Astrocyte (in vitro differentiated cells and primary cell): ENCODE measurements around the gene HGFAC. TPM values are rescaled to one million over a fixed set of nuclear protein-coding genes. Genes with fewer than 3 reads are reported as not detected.
A peak's percentile ranks its signal among the peaks of the same experiment; 100 is the strongest.

Experiments
- DNase-seq: peaks from one replicate; pipeline ENCODE4 v3.0.0-alpha.2; 2010; ENCODE audit warnings: low read depth
- FAIRE-seq: peaks from 2 replicates; lab custom pipeline; 2011; peaks lifted over from hg19 to GRCh38; lab: Jason Lieb, UNC
- H2AFZ ChIP-seq: 2 replicates; pipeline ENCODE4 v1.6.0; 2012; ENCODE audit warnings: low read depth, low read length, inconsistent platforms
- H3K27ac ChIP-seq: 2 replicates; pipeline ENCODE4 v1.5.1; 2011; ENCODE audit warnings: low read depth, low read length, inconsistent platforms
- H3K27me3 ChIP-seq: 2 replicates; pipeline ENCODE4 v1.6.0; 2011; ENCODE audit warnings: low read length, inconsistent platforms; ENCODE audit not compliant: insufficient read depth
- H3K36me3 ChIP-seq: 2 replicates; pipeline ENCODE4 v1.5.1; 2011; ENCODE audit warnings: low read length, inconsistent platforms; ENCODE audit not compliant: insufficient read depth
- H3K4me1 ChIP-seq: 2 replicates; pipeline ENCODE4 v1.5.1; 2011; ENCODE audit warnings: low read length, inconsistent platforms; ENCODE audit not compliant: insufficient read depth
- H3K4me2 ChIP-seq: 2 replicates; pipeline ENCODE4 v1.6.0; 2012; ENCODE audit warnings: low read length, inconsistent platforms
- H3K4me3 ChIP-seq: 2 replicates; pipeline ENCODE4 v1.5.1; 2011; ENCODE audit warnings: low read depth, mild to moderate bottlenecking, low read length, inconsistent platforms; ENCODE audit not compliant: insufficient read depth
- H3K79me2 ChIP-seq: 2 replicates; pipeline ENCODE4 v1.6.0; 2012; ENCODE audit warnings: mild to moderate bottlenecking, low read length, inconsistent platforms; ENCODE audit not compliant: insufficient read depth
- H3K9ac ChIP-seq: 2 replicates; pipeline ENCODE4 v1.6.0; 2012; ENCODE audit warnings: mild to moderate bottlenecking, low read length, inconsistent platforms
- H3K9me3 ChIP-seq: 2 replicates; pipeline ENCODE4 v1.5.1; 2012; ENCODE audit warnings: low read depth, mild to moderate bottlenecking, low read length, inconsistent platforms; ENCODE audit not compliant: insufficient read depth
- H4K20me1 ChIP-seq: 2 replicates; pipeline ENCODE4 v1.6.0; 2012; ENCODE audit warnings: low read length, inconsistent platforms; ENCODE audit not compliant: insufficient read depth
- H3K27ac Mint-ChIP-seq: one replicate; pipeline ENCODE4 v1.8.0; 2021; ENCODE audit warnings: mild to moderate bottlenecking, mixed read lengths; ENCODE audit not compliant: unreplicated experiment
- H3K27me3 Mint-ChIP-seq: one replicate; pipeline ENCODE4 v1.8.0; 2021; ENCODE audit warnings: low read depth, mixed read lengths; ENCODE audit not compliant: unreplicated experiment
- H3K36me3 Mint-ChIP-seq: one replicate; pipeline ENCODE4 v1.8.0; 2021; ENCODE audit warnings: low read depth, mixed read lengths; ENCODE audit not compliant: unreplicated experiment
- H3K4me1 Mint-ChIP-seq: one replicate; pipeline ENCODE4 v1.8.0; 2021; ENCODE audit warnings: low read depth, mixed read lengths; ENCODE audit not compliant: unreplicated experiment
- H3K4me3 Mint-ChIP-seq: one replicate; pipeline ENCODE4 v1.8.0; 2021; ENCODE audit warnings: mild to moderate bottlenecking, moderate library complexity, mixed read lengths; ENCODE audit not compliant: unreplicated experiment
- H3K9me3 Mint-ChIP-seq: one replicate; pipeline ENCODE4 v1.8.0; 2021; ENCODE audit warnings: mild to moderate bottlenecking, mixed read lengths; ENCODE audit not compliant: unreplicated experiment
- EZH2 ChIP-seq: IDR thresholded peaks from 2 replicates; pipeline ENCODE4 v1.6.1; 2012; ENCODE audit warnings: mild to moderate bottlenecking, low read length, inconsistent platforms; ENCODE audit not compliant: insufficient read depth
- total RNA-seq: library from RNA; stranded (reverse); gene quantifications from 2 replicates; pipeline ENCODE4 v1.2.1, GENCODE V29; 2021
- TF ChIP-seq, protein P1 (sequence below): IDR thresholded peaks from 2 replicates; pipeline ENCODE4 v1.5.1; 2011; ENCODE audit warnings: low read depth, mild to moderate bottlenecking, inconsistent platforms, low read length, moderate library complexity; ENCODE audit not compliant: insufficient read depth

HGFAC gene
- total RNA-seq, 1 donor from 2014 or later, result 0.52 TPM

DNA sequence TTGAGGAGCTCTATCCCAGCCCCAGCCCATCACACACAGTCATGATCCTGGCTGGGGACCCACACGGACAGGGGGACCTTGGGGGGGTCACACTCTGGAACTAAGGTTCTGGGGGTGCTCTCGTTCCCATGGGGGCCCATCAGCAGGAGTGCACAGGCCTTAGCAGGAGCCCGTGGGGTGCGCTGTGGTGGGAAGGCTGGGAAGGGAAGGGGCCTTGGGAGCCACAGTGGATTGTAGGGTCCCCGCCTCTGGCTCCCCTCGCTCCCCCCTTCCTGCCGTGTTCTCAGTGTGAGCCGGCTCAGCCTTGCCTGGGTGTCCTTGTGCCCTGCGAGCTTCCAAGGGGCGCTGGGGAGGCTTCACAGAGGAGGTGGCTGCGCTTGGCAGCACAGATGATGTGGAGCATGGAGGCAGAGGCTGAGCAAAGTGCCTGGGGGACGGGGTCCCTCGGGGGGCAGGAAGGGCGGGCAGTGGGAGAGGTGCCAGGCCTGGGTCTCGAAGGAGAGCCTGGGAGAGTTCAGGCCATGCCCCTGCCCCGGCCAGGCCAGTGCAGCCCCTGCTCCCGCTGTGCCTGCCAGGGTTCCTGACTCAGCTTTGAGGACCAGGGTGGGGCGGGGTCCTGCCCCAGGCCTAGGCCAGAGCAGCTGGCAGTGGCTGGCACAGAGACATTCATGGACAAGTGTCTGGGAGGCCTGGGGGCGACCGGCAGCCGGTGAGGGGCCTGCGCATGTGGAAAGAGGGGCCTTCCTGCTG is 5.5 kb upstream of the HGFAC start:
- Histone ChIP-seq H3K27ac (peak overlapping the region; percentile 19), H4K20me1 (no peaks in the 10 kb centered on the region), H3K4me2 (no peak overlapping the region), H3K36me3 (no peaks in the 10 kb centered on the region), H3K27me3 (no peaks in the 10 kb centered on the region), H3K9ac (peak overlapping the region; percentile 43), H3K9me3 (no peaks in the 10 kb centered on the region), H2AFZ (no peak overlapping the region), H3K4me3 (no peak overlapping the region), H3K79me2 (no peaks in the 10 kb centered on the region), H3K4me1 (peaks cover 8% of the 10 kb centered on the region)
- no peaks in the 10 kb centered on the region for H3K4me1 Mint-ChIP-seq
- TF ChIP-seq, protein P1, sequence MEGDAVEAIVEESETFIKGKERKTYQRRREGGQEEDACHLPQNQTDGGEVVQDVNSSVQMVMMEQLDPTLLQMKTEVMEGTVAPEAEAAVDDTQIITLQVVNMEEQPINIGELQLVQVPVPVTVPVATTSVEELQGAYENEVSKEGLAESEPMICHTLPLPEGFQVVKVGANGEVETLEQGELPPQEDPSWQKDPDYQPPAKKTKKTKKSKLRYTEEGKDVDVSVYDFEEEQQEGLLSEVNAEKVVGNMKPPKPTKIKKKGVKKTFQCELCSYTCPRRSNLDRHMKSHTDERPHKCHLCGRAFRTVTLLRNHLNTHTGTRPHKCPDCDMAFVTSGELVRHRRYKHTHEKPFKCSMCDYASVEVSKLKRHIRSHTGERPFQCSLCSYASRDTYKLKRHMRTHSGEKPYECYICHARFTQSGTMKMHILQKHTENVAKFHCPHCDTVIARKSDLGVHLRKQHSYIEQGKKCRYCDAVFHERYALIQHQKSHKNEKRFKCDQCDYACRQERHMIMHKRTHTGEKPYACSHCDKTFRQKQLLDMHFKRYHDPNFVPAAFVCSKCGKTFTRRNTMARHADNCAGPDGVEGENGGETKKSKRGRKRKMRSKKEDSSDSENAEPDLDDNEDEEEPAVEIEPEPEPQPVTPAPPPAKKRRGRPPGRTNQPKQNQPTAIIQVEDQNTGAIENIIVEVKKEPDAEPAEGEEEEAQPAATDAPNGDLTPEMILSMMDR, result no peak
- no peak for TF ChIP-seq EZH2
- DNase-seq (no peak), FAIRE-seq (no peak)
- H3K36me3 Mint-ChIP-seq, result peaks cover 5% of the 10 kb centered on the region
- no peaks in the 10 kb centered on the region for H3K27me3 Mint-ChIP-seq
- no peaks in the 10 kb centered on the region for H3K9me3 Mint-ChIP-seq
- peak overlapping the region; percentile 53 for H3K27ac Mint-ChIP-seq
- no peak overlapping the region for H3K4me3 Mint-ChIP-seq

DNA sequence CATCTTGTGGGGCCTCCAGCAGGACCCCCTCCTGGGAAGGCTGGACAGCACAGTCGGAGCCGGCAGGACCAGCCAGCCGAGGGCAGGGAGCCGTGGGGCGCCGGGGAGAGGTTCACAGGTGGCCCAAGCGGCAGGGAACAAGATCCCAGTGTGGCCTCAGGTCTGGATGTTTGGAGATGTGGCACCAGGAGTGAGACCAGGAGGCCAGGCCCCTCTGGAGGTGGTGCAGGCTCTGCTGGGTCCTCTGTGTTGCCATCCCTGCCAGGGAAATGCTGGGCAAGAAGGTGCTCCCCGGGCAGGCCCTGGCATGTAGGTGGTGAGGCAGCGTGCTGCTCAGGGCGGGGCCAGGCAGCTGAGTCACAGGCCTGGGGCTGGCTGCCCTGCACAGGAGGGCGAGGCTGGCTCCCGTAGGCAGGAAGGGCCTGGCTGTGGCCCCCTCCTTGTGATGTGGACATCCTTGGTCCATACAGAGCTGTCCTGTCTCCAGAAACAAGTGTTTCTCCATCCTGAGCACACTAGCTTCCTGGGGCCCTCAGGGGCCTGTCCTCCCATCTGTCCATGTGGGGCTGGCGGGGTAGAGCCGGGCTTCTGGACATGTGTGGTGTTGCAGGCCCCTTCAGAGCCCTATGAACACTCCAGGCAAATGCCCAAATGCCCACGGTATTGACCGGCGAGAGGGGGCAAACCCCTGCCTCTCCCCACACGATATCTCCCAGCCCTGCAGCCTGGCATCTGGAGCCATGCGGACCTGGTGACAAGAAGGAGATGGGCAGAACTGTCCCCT is 4.8 kb upstream of the HGFAC start:
- Histone ChIP-seq H4K20me1 (no peaks in the 10 kb centered on the region), H3K27ac (peak overlapping the region; percentile 19), H3K4me1 (peaks cover 8% of the 10 kb centered on the region), H3K9me3 (no peaks in the 10 kb centered on the region), H3K4me3 (no peak overlapping the region), H3K36me3 (no peaks in the 10 kb centered on the region), H3K27me3 (no peaks in the 10 kb centered on the region), H3K4me2 (no peak overlapping the region), H3K79me2 (no peaks in the 10 kb centered on the region), H2AFZ (peak overlapping the region; percentile 45), H3K9ac (peak overlapping the region; percentile 43)
- peaks cover 4% of the 10 kb centered on the region for H3K36me3 Mint-ChIP-seq
- DNase-seq (peak; percentile 44), FAIRE-seq (no peak)
- H3K27me3 Mint-ChIP-seq, result no peaks in the 10 kb centered on the region
- TF ChIP-seq, protein P1, result no peak
- TF ChIP-seq EZH2, result no peak
- H3K4me1 Mint-ChIP-seq, result no peaks in the 10 kb centered on the region
- H3K27ac Mint-ChIP-seq, result no peak overlapping the region
- H3K9me3 Mint-ChIP-seq, result no peaks in the 10 kb centered on the region
- H3K4me3 Mint-ChIP-seq, result no peak overlapping the region

DNA sequence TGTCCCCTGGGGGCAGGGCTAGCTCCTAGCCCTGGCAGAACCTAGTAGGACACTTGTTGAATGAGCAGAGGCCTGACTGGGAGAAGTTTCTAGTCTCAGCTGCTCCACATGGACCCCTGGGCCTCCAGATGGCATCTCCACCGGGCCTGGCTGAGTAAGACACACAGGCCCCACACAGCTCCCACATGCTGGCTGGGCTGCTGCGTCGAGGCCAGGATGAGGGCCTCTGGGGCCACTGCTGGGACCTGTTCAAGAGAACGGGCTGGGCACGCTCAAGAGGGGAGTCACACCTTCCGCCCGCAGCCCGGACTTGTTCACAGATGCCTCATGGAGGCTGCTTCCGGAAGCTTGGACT is 4.2 kb upstream of the HGFAC start:
- Mint-ChIP-seq H3K27ac (no peak overlapping the region), H3K4me3 (no peak overlapping the region), H3K27me3 (no peaks in the 10 kb centered on the region), H3K36me3 (peaks cover 2% of the 10 kb centered on the region), H3K4me1 (no peaks in the 10 kb centered on the region), H3K9me3 (no peaks in the 10 kb centered on the region)
- Histone ChIP-seq H3K27ac (no peak overlapping the region), H3K4me2 (no peak overlapping the region), H3K27me3 (no peaks in the 10 kb centered on the region), H3K9me3 (no peaks in the 10 kb centered on the region), H2AFZ (no peak overlapping the region), H3K79me2 (no peaks in the 10 kb centered on the region), H3K4me3 (no peak overlapping the region), H3K4me1 (peaks cover 8% of the 10 kb centered on the region), H3K9ac (no peak overlapping the region), H4K20me1 (no peaks in the 10 kb centered on the region), H3K36me3 (no peaks in the 10 kb centered on the region)
- TF ChIP-seq EZH2, result no peak
- TF ChIP-seq, protein P1, result no peak
- no peak for FAIRE-seq
- no peak for DNase-seq
